Lower leg skin (tissue), 4 donors: ENCODE measurements around the gene TRDN. TPM values are rescaled to one million over a fixed set of nuclear protein-coding genes. Genes with fewer than 3 reads are reported as not detected.

Source experiments
- DNase-seq, 2 donors: peaks; one replicate each; pipeline ENCODE4 v3.0.0-alpha.2; 2019; ENCODE audit warnings: low spot score in 2 of 2
- H3K4me3 ChIP-seq: fragments of 200-600 bp; sonication (generic); 2 replicates; pipeline ENCODE4 v1.5.1; 2017; ENCODE audit warnings: mild to moderate bottlenecking, low read depth; ENCODE audit not compliant: poor library complexity, severe bottlenecking
- CTCF ChIP-seq, 3 donors: fragments of 450-650 bp; IDR thresholded peaks; one replicate each; pipeline ENCODE4 v1.5.1; 2016; ENCODE audit warnings: antibody characterized with exemption in 3 of 3, mild to moderate bottlenecking in 3 of 3, moderate library complexity in 2 of 3
- POLR2A ChIP-seq, 2 donors: fragments of 450-650 bp; IDR thresholded peaks; one replicate each; pipeline ENCODE4 v1.6.1; 2016 to 2017; ENCODE audit warnings: antibody characterized with exemption in 2 of 2, mild to moderate bottlenecking in 1 of 2, moderate library complexity in 1 of 2
- WGBS, 2 donors: methylation state at CpG; one replicate each; pipeline ENCODE4 v1.1.5; 2018; 5-methylcytosine and 5-hydroxymethylcytosine counted together
- intact Hi-C: fragments of 100-400 bp; cut with DNase I; formaldehyde crosslinking; loops from one replicate; pipeline ENCODE4 v1.15.0; 2023; ENCODE audit warnings: low total_unique reads
- total RNA-seq, 4 donors: library from RNA; depleted of rRNA; stranded (reverse); fragments of >200 nt; gene quantifications; one replicate each; pipeline ENCODE4 v1.1.0, GENCODE V29; 2016

Gene TRDN
- total RNA-seq, 4 donors from 2014 or later: 0.06 TPM; not detected in 3

- WGBS, 2 donors: 52 to 67% methylated on average over 2 of the region's 2 CpGs
- DNase-seq: no peak
- H3K4me3 ChIP-seq: no peak overlapping the region
- intact Hi-C loops: no loop called here
- TF ChIP-seq CTCF (IDR thresholded peaks at IDR 0.05) (no peak), POLR2A (IDR thresholded peaks at IDR 0.05) (no peak)
These were observed 234.7 kb downstream of the TRDN start for GRCh38 chr6:123402052-123402451.

- DNase-seq: no peak
- intact Hi-C loops: no loop called here
These were observed 238.7 kb downstream of the TRDN start for GRCh38 chr6:123398072-123398471.

GRCh38 chr6:123393331-123393730 lies 243.4 kb downstream of the TRDN start:
- H3K4me3 ChIP-seq: no peak overlapping the region
- DNase-seq: no peak
- TF ChIP-seq CTCF (IDR thresholded peaks at IDR 0.05): no peak
- intact Hi-C loops: no loop called here
- 7 to 15% methylated on average over 1 of the region's 1 CpG for WGBS, 2 donors

More at GRCh38 chr6:123398072-123398471, 238.7 kb downstream of the TRDN start:
- TF ChIP-seq POLR2A (IDR thresholded peaks at IDR 0.05): no peak
- TF ChIP-seq CTCF (IDR thresholded peaks at IDR 0.05): no peak
- no peak overlapping the region for H3K4me3 ChIP-seq
- 88 to 90% methylated on average over 12 of the region's 12 CpGs for WGBS, 2 donors

- no peak for TF ChIP-seq POLR2A (IDR thresholded peaks at IDR 0.05)
- TF ChIP-seq CTCF (IDR thresholded peaks at IDR 0.05): no peak
- WGBS, 2 donors: 55 to 67% methylated on average over 2 of the region's 2 CpGs
- intact Hi-C loops: no loop called here
- DNase-seq: no peak
- H3K4me3 ChIP-seq: no peak overlapping the region
These were observed 253.0 kb downstream of the TRDN start for GRCh38 chr6:123383718-123384117.

GRCh38 chr6:123380257-123380656 lies 256.5 kb downstream of the TRDN start:
- no peak for TF ChIP-seq POLR2A (IDR thresholded peaks at IDR 0.05)
- TF ChIP-seq CTCF (IDR thresholded peaks at IDR 0.05): no peak
- 22 to 23% methylated on average over 5 of the region's 5 CpGs for WGBS, 2 donors
- intact Hi-C loops: no loop called here
- H3K4me3 ChIP-seq: no peak overlapping the region
- no peak for DNase-seq

GRCh38 chr6:123372737-123373136 lies 264.0 kb downstream of the TRDN start:
- 92 to 98% methylated on average over 2 of the region's 2 CpGs for WGBS, 2 donors
- no peak overlapping the region for H3K4me3 ChIP-seq
- intact Hi-C loops: no loop called here
- DNase-seq: no peak
- TF ChIP-seq POLR2A (IDR thresholded peaks at IDR 0.05): no peak
- no peak for TF ChIP-seq CTCF (IDR thresholded peaks at IDR 0.05)
